ENCODE data around the gene KCNH3.
A peak's percentile ranks its signal among the peaks of the same experiment; 100 is the strongest.

The KCNH3 gene

GRCh38 chr12:49546481-49546880, 7.7 kb downstream of the KCNH3 start:
- no peak for DNase-seq

- no peak for DNase-seq
Observed at GRCh38 chr12:49547090-49547690, 8.4 kb downstream of the KCNH3 start.

GRCh38 chr12:49548481-49548821, 9.6 kb downstream of the KCNH3 start:
- no peak for DNase-seq

GRCh38 chr12:49548822-49549648, 10.2 kb downstream of the KCNH3 start:
- peak; percentile 34 for DNase-seq

- no peak for DNase-seq
Observed at GRCh38 chr12:49549735-49550692, 11.2 kb downstream of the KCNH3 start.

GRCh38 chr12:49550693-49551252, 11.9 kb downstream of the KCNH3 start:
- no peak for DNase-seq

GRCh38 chr12:49552014-49552413, 13.2 kb downstream of the KCNH3 start:
- no peak for DNase-seq

GRCh38 chr12:49552425-49552824, 13.6 kb downstream of the KCNH3 start:
- no peak for DNase-seq

GRCh38 chr12:49552899-49553298, 14.1 kb downstream of the KCNH3 start:
- DNase-seq: no peak

- DNase-seq: no peak
Observed at GRCh38 chr12:49553512-49554088, 14.8 kb downstream of the KCNH3 start.

- DNase-seq: no peak
Observed at GRCh38 chr12:49554266-49554665, 15.4 kb downstream of the KCNH3 start.

- no peak for DNase-seq
Observed at GRCh38 chr12:49555631-49556390, 17.0 kb downstream of the KCNH3 start.

- DNase-seq: no peak
Observed at GRCh38 chr12:49556391-49557186, 17.8 kb downstream of the KCNH3 start.

- no peak for DNase-seq
Observed at GRCh38 chr12:49557187-49557916, 18.5 kb downstream of the KCNH3 start.

- no peak for DNase-seq
Observed at GRCh38 chr12:49557917-49558215, 19.0 kb downstream of the KCNH3 start.

GRCh38 chr12:49558526-49558925, 19.7 kb downstream of the KCNH3 start:
- no peak for DNase-seq

GRCh38 chr12:49559011-49559675, 20.3 kb downstream of the KCNH3 start:
- no peak for DNase-seq

- no peak for DNase-seq
Observed at GRCh38 chr12:49560695-49561094, 21.9 kb downstream of the KCNH3 start.

- no peak for DNase-seq
Observed at GRCh38 chr12:49562233-49562632, 23.4 kb downstream of the KCNH3 start.

- no peak for DNase-seq
Observed at GRCh38 chr12:49562831-49563230, 24.0 kb downstream of the KCNH3 start.
